CD4-positive, alpha-beta T cell treated with Interleukin-12 subunit alpha and Interleukin-12 subunit beta, for 1 hour (primary cell): ENCODE data around the gene GALNT2.

ENCODE experiments used
- DNase-seq: peaks from one replicate; pipeline ENCODE4 v3.0.0-alpha.2; 2020

GALNT2 gene

DNA sequence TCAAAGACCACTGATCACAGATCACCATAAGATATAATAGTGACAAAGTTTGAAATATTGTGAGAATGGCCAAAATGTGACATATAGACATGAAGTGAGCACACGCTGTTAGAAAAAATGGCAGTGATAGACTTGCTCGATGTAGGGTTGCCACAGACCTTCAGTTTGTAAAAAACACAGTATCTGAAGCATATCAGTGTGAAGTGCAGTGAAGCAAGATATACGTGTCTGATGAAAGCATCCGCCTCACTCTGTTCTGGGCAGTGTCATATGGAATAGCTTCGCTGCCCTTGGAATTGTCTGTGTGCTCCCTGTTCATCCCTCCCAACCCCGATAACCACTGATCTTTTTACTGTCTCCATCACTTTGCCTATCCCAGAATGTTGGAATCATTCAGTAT, 50.7 kb downstream of the GALNT2 start:
- no peak for DNase-seq

DNA sequence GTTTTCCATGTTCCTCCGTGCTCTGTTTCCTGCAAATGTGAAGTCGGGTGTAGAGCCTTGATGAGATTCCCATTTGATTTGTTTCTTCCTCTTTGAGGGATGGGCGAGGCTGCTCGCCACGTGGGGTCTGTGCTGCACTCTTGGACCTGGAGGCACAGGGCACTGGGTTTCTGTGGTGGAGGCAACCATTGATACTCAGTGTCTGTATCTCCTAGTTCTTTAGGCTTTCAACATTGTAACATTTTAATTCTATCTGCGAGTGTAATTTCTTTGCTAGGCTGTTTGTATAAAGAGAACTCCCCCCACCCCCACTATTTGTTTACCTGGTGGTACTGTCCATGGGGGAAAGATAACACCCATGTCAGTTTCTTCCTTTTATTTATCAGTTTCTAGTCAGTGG, 52.3 kb downstream of the GALNT2 start:
- no peak for DNase-seq

DNA sequence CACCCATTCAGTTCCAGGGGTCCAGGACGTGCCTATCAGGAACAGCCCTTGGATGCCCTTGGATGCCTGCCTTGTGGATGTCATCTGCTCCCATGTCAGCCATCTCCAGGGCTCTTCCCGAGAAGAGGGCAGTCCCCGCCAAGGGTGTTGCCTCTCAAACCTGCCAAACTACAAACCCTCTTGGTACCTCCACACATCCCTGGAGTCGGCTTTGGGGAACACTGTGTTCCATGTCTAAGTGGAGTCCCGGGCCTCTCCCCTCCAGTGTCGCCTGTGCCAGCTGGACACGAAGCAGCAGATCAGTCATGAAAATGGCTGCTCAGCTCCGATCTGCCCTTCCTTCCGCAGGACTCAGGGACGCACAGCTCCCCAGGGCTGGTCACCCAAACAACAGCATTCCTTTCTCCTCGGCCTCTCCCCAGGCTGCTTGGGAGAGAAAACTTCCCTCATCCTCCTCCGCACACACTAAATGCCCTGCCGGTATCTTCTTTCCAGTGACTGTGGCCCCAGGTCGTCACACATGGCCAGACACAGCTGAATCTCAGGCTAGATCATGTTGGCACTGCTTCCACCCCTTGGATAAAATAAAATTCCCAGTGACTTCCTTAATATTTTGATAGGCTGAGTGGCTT, 53.4 kb downstream of the GALNT2 start:
- no peak for DNase-seq

DNA sequence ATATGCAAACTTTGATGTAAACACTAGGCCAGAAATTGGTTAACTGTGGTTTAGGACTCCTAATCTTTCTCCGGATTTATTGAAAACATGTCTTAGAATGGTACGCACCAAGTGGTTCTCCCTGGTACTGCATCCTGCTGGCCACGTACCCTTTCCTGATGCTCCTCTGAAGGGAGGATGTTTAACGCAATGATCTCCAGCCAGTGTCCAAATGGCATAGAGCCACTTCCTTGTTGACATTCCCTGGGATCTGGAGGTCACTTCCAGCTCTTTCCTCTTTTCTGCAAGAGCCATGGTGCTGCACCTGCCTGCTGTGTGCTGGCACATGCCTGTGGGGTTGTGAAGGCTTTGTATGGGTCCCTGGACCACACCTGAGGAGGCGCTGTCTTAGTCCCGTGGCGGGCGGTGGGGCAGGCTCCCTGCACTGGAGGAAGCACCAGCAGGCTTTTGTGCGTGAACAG, 53.9 kb downstream of the GALNT2 start:
- no peak for DNase-seq

DNA sequence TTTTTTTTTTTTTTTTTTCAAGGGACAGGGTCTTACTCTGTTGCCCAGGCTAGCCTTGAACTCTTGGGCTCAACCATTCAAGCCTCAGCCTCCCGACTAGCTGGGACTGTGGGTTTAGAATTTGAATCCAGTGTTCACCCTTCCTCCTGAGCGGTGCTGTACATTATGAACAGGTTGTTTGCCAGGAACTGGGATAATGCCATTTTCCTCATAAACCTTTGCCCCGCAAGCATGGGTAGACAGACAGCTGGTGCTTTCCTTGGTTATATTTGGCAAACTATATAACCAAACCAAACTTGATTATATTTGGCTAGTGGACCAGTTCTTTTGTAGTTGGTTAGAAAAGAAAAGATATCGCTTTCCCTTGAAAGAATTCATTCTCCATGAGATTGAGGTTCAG, 54.9 kb downstream of the GALNT2 start:
- no peak for DNase-seq

DNA sequence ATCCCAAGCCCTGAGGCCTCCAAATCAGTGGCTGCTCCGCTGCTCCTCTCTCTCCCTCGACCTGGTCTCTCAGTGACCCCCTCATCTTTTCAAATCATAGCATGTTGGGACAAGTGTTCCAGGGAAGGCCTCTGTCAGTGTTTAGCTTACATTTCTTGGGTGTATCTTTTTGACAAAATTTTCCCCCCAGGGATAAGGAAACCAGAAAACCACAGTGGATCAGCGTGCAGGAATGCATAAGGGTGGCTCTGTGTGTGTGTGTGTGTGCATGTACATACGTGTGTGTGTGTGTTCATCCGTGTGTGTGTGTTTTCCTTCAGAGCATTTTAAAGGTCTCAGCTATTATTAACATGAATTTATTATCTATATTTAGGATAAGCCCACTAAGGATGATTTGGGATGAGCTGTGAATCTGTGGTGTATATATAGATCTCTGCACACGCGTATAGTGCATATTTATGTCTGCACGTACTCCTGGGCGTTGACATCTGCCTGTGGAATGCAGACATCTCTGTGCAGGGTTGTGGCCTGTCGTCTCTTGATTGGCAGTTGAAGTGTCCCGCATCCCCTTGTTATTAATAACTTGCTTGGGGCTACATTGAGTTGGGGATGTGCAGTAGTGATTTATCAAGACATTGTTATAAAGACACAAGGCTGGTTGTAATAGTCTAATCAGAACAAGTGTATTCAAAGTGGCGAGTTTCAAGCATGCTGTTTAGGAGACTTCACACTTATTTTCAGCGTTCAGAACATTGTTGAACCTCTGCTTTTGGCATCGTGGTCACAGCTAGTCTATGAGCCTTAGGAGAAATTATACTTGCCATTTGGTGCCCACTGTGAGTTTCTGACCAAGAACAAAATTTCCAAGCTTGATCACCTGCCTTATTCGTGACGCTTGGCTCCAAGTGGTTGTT, 55.6 kb downstream of the GALNT2 start:
- DNase-seq = no peak

DNA sequence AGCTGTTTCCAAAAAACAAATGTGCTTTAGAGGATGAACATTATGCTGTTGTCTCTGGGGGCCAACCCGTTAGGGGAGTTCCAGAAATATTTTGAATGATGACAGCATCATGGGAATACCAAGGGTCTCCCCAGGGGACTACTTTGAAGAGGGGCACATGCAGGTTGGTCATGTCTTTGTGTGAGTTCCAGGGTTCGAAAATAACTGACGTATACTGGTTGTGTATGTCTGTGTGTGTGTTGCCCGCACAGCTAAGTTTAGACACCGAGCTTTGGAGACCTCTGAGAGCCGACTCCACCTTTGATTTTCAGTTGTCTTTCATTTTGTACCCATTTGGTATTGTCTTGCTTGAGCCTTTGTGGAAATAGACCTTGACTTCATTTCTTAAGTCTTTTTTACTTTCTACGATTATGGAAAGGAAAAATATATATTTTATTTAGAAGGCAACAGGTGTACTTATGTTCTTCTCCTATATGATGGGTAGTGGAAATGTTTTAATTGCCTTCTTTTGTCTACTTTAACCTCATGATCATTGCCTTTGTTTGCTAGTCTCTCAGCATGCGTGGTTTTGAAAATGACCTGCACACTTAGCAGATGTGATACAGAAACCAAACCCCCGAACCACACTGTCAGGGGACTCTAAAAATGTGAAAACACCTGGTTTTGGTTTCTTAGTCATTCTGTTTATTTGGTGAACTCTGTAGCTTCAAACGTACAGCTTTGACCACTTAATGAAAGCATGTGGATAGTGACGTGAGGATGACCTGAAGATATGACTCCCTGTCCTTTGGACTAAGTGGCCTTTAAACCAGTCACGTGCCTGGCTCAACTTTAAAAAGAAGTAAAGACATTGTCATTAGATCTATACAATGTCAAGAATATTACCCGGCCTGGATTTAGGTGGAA, 56.5 kb downstream of the GALNT2 start:
- DNase-seq = no peak

DNA sequence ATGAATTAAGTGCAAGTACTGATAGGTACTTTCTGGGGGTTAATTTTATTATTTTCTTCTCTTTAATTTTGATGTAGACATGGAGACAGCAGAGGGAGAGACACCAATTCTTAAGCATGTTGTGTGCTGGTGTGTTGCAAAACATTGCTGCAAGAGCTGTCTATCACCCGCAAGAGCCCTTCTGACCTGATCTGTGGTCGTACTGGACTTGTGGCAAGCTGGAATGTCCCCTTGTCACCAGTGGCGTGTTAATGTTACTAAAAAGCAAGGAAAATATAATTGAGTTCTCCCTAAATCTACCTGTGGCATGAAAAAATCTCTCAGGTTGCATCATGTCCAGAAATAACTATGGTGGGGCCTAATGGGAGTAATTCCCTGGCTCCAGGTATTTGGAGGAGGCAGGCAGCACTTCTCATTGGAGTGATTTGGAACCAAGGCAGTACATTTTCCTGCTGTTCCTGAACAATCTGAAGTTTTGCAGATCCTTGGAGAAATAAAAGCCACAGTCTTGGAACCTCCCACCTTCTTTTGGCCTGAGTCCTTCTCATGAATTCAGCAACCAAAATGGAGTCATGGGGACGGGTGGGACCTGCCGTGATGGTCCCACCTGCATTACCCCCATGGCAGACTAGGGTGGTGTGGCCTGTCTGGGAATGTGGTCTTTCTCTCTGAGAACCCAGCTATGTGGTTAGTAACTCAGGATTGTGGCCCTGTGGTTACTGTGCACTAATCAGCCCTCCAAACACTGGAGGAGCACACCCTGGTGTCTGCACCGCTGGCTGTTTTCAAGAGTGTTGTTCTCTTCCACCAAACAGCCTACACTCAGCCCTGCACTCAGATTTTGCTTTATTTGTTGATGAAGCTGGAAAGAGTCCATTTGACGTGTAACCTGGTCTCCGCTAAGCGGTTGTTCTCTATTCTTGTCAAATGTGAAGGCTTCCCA, 57.4 kb downstream of the GALNT2 start:
- DNase-seq = no peak

DNA sequence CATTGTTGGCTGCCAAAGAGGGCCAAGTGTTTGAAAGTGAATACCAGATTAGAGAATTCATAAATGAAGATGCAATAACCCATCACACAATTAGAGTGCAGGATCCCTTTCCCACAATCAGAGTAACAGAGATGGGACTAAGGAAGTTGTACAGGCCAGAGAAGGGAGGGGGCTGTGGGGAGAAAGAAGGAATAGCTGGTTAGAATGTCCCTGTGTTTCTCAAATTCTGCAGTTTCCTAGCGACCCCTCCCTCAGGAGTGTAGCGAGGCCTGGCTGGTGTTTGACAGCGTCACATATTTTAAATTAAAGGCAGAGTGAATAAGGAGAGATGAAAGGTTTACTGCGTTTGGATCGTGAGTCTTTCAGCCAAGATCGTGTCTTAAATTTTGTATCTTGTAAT, 58.1 kb downstream of the GALNT2 start:
- DNase-seq = no peak

DNA sequence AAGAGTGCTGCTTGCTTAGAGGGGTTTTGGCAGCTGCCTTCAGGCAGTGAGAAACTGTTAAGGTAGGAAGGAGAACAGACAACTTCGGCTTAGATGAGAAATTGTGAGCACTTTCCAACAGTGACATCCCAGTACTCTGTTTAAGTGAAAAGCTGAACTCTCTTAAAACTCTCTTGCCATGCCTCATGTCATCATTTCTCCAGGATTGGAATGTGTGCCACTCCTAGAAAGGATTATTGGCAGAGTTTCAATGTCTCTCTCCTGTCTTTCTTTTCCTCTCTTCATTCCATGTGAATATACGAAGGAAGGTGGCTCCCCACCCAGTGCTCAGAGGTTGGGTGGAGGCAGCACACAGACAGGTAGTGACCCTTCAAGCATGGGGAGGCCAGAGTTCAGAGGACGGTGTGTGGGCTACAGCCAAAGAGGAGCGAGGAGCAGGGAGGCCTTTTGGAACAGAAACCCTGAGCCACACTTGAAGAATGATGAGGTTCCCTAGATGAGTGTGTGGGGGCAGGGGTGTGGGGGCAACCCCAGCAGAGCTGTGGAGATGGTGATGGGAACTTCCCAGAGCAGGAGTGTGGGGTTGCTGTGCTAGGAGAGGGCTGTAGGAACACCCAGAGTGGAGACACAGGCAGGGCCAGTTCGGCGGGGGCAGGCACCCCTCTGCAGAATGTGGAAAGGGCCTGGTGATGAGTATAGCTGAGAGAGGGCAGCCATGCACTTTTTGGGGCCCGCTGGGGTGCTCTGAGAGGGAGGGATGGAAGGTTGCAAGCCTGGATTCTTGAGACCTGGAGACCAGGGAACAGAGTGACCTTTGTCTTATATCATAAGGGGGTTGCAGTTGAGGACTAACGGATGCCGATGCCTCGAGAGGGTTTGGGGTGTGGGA, 58.8 kb downstream of the GALNT2 start:
- DNase-seq = no peak

DNA sequence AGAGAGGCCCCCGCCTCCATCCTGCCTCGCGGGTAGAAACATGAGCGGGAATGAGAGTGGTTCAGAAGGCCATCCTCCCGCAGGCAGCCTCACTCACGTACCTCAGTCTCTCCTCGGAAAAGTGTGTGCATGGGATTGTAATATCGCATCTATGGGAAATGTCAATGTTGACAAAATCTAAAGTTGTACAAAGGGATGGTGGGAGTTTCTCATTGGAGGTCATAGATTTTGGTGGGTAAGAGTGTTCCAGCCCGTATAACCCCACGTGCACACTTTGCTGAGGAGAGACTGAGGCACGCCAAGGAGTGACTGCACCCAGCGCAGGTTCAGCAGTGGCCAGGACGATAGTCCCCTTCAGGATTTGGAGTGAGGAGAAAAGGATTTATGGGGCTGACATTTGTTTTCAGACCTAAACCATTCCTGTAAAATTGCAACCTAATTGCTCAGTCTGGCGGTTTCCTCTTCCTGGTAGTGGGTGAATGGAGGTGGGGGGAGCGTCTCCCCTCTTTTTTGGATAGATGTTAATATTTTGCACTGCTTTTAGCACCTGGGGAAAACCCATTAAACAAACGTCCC, 59.6 kb downstream of the GALNT2 start:
- DNase-seq = no peak

DNA sequence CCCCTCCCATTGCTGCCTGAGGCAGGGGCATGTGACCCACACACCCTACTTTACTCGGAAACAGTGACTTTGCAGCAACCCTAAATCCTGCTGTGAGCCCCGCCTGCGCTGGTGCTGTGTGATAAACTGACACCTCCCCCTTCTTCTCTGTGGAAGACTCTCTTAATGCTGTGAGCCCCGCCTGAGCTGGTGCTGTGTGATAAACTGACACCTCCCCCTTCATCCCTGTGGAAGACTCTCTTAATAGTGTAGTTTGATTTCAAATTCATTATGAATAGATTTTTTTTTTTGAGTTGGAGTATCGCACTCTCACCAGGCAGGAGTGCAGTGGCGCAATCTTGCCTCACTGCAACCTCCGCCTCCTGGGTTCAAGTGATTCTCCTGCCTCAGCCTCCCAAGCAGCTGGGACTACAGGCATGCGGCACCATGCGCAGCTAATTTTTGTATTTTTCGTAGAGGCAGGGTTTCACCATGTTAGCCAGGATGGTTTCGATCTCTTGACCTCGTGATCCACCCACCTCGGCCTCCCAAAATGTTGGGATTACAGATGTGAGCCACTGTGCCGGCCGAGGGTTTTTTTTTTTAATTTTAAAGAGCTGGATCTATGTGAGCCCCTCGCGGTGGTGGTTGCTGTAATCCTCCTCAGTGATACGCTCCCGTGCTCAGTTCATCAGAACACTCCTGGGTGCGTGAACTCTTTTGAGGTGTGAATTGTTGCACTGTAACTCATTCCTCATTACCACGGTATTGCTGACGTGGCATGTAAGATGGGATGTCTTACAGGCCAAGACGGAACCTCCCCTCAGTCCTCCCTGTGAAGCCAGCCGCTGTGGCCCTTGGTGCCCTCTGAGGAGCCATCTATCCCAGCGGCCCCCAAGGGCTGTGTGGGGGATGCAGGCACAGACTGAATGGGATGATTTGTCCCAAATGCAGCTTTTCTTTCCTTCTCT, 60.3 kb downstream of the GALNT2 start:
- no peak for DNase-seq

DNA sequence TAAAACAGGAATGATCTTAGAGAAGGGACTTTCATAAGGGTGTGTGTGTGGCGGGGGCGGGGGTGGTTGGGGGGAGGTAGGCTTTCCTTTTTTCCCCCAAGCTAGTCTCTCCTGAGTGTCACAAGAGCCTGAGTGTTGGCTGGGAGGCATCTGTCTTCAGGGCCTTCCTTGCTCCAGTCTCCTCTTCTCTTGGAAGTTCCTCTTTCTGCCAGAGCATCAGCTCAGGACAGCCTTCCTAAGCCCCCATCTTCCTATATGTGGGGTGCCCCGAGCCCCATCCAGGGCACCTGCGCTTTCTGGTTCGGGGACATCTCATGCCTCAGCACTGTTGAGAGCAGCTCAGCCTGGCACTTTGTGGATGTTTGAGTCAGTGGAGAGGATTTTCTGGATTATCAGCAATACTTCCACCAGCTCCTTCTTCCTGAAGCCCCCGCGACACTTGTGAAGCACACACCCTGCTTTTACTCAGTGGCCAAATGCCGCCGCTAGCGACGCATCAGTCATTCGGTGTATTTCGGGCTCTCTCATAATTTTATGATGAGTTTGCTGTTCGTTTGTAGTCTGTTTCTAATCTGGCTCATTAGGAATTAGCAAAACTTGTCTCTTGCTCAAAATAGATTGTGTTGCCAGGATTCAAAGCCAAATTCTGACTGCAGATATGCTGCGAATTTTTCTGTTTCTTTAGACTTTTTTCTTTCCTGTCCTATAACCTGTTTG, 61.7 kb downstream of the GALNT2 start:
- DNase-seq = no peak

DNA sequence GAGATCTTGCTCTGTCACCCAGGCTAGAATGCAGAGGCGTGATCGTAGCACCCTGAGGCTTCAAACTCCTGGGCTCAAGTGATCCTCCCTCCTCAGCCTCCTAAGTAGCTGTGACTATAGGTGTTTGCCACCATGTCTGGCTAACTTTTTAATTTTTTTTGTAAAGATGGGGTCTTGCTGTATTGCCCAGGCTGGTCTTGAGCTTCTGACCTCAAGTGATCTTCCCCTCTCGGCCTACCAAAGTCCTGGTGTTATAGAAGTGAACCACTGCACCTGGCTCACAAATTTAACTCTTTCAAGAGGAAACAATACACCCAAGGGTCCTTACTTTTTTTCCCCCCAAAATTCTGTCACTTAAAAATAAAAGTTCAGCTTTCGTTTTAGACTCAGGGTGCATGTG, 62.3 kb downstream of the GALNT2 start:
- DNase-seq = no peak

DNA sequence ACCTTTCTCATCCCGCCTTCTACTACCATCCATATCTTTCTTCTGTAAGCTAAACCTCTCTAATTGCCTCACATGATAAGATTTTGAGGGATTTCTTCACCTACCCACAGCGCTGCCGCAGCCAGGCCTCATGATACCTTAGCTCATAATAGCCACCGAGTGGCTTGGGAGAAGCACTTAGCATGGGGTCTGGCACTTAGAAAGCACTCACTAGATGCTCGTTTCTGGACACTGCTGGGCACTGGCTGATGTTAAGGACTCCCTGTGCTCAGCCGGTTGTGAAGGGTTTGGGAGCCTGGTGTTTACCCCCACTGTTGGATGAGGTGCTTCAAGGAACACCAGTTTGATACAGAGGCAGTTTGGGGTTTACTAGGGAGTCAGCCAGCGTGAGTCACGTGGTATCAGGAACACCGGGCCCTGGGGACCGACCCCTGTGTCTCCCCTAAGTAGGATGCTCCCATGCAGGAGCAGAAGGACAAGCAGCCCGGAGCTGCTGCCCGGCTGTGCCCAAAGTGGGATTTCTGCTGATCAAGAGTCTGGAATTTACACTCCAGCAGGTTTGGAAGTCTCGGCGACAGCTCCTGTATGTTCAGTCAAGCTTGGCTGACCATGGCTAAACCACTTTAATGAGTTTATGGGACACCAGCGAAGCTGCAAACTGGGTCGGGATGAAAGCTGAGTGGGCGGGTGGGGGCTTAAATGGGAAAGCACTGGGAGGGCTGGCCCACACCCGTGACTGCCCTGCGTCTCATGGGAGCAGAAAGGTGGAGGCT, 63.3 kb downstream of the GALNT2 start:
- no peak for DNase-seq

DNA sequence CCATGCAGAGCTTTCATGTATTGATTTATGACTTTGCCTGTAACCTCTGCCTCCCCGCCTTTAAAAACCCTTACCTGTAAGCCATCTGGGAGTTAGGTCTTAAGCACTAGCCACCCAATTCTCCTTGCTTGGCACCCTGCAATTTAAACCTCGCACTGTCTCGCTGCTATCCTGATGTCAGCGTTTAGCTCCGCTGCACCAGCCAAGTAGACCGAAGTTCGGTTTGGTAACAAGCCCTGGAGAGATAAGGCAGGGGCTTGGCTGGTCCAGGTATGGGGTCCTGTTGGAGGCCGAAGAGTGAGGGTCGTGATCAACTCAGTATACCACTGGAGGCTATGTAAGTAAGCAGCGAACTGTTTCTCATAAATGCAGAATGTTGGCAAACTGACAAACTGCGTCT, 64.4 kb downstream of the GALNT2 start:
- DNase-seq = no peak

DNA sequence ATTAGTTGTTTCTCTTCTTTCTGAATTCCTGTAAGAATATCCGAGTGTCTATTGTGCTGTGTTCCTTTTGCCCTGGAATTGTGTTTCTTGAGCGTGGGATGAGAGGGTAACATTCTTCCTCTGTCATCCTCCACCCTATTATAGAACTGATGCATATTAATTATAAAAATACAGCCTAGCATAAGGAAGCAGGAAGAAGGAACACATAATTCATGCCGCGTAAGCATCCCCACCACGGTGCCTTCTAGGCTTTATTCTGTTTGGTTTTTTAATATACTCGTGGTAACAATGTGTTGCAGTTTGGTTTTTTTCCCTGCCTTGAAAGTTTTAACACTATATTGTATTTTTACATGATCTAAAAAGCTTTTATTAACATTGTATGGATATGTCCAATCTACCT, 65.7 kb downstream of the GALNT2 start:
- no peak for DNase-seq

DNA sequence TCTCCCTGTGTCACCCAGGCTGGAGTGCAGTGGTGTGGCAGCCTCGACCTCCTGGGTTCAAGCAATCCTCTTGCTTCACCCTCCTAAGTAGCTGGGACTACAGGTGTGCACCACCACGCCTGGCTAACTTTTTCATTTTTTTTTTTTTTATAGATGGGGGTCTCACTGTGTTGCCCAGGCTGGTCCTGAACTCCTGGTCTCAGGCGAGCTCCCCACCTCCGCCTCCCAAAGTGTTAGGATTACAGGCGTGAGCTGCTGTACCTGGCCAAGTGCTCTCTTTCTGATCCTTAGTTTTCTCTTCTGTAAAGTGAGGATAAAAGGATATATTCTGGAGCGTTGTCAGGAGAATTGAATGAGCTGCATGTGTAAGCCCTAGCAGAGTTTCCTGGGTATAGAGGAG, 68.7 kb downstream of the GALNT2 start:
- no peak for DNase-seq
